SH-SY5Y (cell line): ENCODE measurements around the gene C18orf63.

Experiments used
- GATA2 ChIP-seq: IDR thresholded peaks from 2 replicates; pipeline ENCODE4 v1.6.1; 2011; ENCODE audit warnings: mild to moderate bottlenecking, low read depth, low read length
- GATA3 ChIP-seq: IDR thresholded peaks from 2 replicates; pipeline ENCODE4 v1.6.1; 2011; ENCODE audit warnings: low read depth, mild to moderate bottlenecking, low read length, moderate library complexity

GRCh38 chr18:74290794-74291471, 24.7 kb upstream of the C18orf63 start:
- TF ChIP-seq GATA3, result no peak
- no peak for TF ChIP-seq GATA2
